Smooth muscle cell (in vitro differentiated cells): ENCODE data around the gene MTX3. TPM values are rescaled to one million over a fixed set of nuclear protein-coding genes. Genes with fewer than 3 reads are reported as not detected.

Experiments used
- DNase-seq: peaks from one replicate; lab custom pipeline; 2025; ENCODE audit not compliant: unreplicated experiment; lab: John Stamatoyannopoulos, UW
- H2AFZ ChIP-seq: fragments of 200-600 bp; sonication (generic); 2 replicates; pipeline ENCODE4 v1.6.0; 2016; ENCODE audit warnings: antibody characterized with exemption, low read depth, mild to moderate bottlenecking
- H3F3A ChIP-seq: fragments of 200-600 bp; sonication (generic); 2 replicates; pipeline ENCODE4 v1.6.0; 2017; ENCODE audit warnings: antibody characterized with exemption, low read depth
- H3K27ac ChIP-seq: fragments of 200-600 bp; sonication (generic); 2 replicates; pipeline ENCODE4 v1.5.1; 2016; ENCODE audit warnings: low read depth, mild to moderate bottlenecking
- H3K27me3 ChIP-seq: fragments of 200-600 bp; sonication (generic); 2 replicates; pipeline ENCODE4 v1.6.1; 2016; ENCODE audit warnings: low read depth, mild to moderate bottlenecking
- H3K36me3 ChIP-seq: fragments of 200-600 bp; sonication (generic); 2 replicates; pipeline ENCODE4 v1.5.1; 2016; ENCODE audit warnings: low read depth
- H3K4me1 ChIP-seq: fragments of 200-600 bp; sonication (generic); 2 replicates; pipeline ENCODE4 v1.5.1; 2016; ENCODE audit warnings: low read depth
- H3K4me2 ChIP-seq: fragments of 200-600 bp; sonication (generic); 2 replicates; pipeline ENCODE4 v1.6.0; 2016; ENCODE audit warnings: mild to moderate bottlenecking
- H3K4me3 ChIP-seq: fragments of 200-600 bp; sonication (generic); 2 replicates; pipeline ENCODE4 v1.5.1; 2016; ENCODE audit warnings: mild to moderate bottlenecking
- H3K79me2 ChIP-seq: fragments of 200-600 bp; sonication (generic); 2 replicates; pipeline ENCODE4 v1.6.0; 2016; ENCODE audit warnings: low read depth, mild to moderate bottlenecking
- H3K9ac ChIP-seq: fragments of 200-600 bp; sonication (generic); 2 replicates; pipeline ENCODE4 v1.6.0; 2016; ENCODE audit warnings: low read depth
- H3K9me3 ChIP-seq: fragments of 200-600 bp; sonication (generic); replicated peaks from 2 replicates; pipeline ENCODE4 v1.5.1; 2016; ENCODE audit warnings: low read depth
- H4K20me1 ChIP-seq: fragments of 200-600 bp; sonication (generic); 2 replicates; pipeline ENCODE4 v1.6.0; 2016; ENCODE audit warnings: low read depth
- CTCF ChIP-seq: fragments of 200-600 bp; sonication (generic); IDR thresholded peaks from 2 replicates; pipeline ENCODE4 v1.5.1; 2017; ENCODE audit warnings: borderline replicate concordance, mild to moderate bottlenecking, antibody characterized with exemption; ENCODE audit not compliant: insufficient read depth, poor library complexity, severe bottlenecking
- WGBS: methylation state at CpG from one replicate; pipeline ENCODE4 v1.1.7; 2016; ENCODE audit warnings: low lambda C conversion rate; 5-methylcytosine and 5-hydroxymethylcytosine counted together
- polyA plus RNA-seq: library from polyadenylated mRNA; unstranded; fragments of >200 nt; fragmentation: Nextera tagmentation; extraction: Ambion mirVana; gene quantifications from 2 replicates; pipeline ENCODE4 v1.2.1, GENCODE V29; 2016
- total RNA-seq: library from RNA; depleted of rRNA; stranded (reverse); fragments of >200 nt; gene quantifications from 2 replicates; pipeline ENCODE4 v1.2.3, GENCODE V29; 2014

The MTX3 gene
- total and polyA plus RNA-seq, 2 experiments from 2014 or later = 2.7 to 17.9 TPM

GRCh38 chr5:79973511-79973910 is 17.6 kb downstream of the MTX3 start:
- Histone ChIP-seq H3K4me2 (no peak overlapping the region), H3K9ac (no peak overlapping the region), H3K79me2 (no peaks in the 10 kb centered on the region), H3K4me1 (peaks cover 17% of the 10 kb centered on the region), H3K27me3 (peaks cover 8% of the 10 kb centered on the region), H3K4me3 (no peak overlapping the region), H3K9me3 (no peaks in the 10 kb centered on the region), H2AFZ (no peak overlapping the region), H4K20me1 (no peaks in the 10 kb centered on the region), H3F3A (no peaks in the 10 kb centered on the region), H3K36me3 (no peaks in the 10 kb centered on the region), H3K27ac (no peak overlapping the region)
- DNase-seq = no peak
- TF ChIP-seq CTCF = no peak
- WGBS = 85% methylated on average over 3 of the region's 3 CpGs

GRCh38 chr5:79971156-79971555 is 19.9 kb downstream of the MTX3 start:
- no peak for TF ChIP-seq CTCF
- no peak for DNase-seq
- Histone ChIP-seq H3K79me2 (no peaks in the 10 kb centered on the region), H3K27me3 (peaks cover 8% of the 10 kb centered on the region), H4K20me1 (no peaks in the 10 kb centered on the region), H3K36me3 (no peaks in the 10 kb centered on the region), H3F3A (no peaks in the 10 kb centered on the region), H3K27ac (no peak overlapping the region), H3K9ac (no peak overlapping the region), H3K9me3 (no peaks in the 10 kb centered on the region), H3K4me1 (peaks cover 27% of the 10 kb centered on the region), H3K4me3 (no peak overlapping the region), H2AFZ (no peak overlapping the region), H3K4me2 (no peak overlapping the region)
- 92% methylated on average over 4 of the region's 4 CpGs for WGBS

- no peak overlapping the region for H3K4me2 ChIP-seq
- no peak overlapping the region for H3K9ac ChIP-seq
- no peaks in the 10 kb centered on the region for H3F3A ChIP-seq
- H3K36me3 ChIP-seq = no peaks in the 10 kb centered on the region
- H3K9me3 ChIP-seq = no peaks in the 10 kb centered on the region
- TF ChIP-seq CTCF = no peak
- H2AFZ ChIP-seq = no peak overlapping the region
- H3K4me3 ChIP-seq = no peak overlapping the region
- 88% methylated on average over 5 of the region's 5 CpGs for WGBS
- H4K20me1 ChIP-seq = no peaks in the 10 kb centered on the region
- no peak overlapping the region for H3K27ac ChIP-seq
- H3K79me2 ChIP-seq = no peaks in the 10 kb centered on the region
- no peak for DNase-seq
- peaks cover 17% of the 10 kb centered on the region for H3K4me1 ChIP-seq
- H3K27me3 ChIP-seq = peaks cover 8% of the 10 kb centered on the region
Measured at GRCh38 chr5:79966448-79966847, 24.6 kb downstream of the MTX3 start.

GRCh38 chr5:79964136-79964535 is 26.9 kb downstream of the MTX3 start:
- Histone ChIP-seq H3K27ac (no peak overlapping the region), H3F3A (no peaks in the 10 kb centered on the region), H3K4me2 (no peak overlapping the region), H4K20me1 (no peaks in the 10 kb centered on the region), H3K4me1 (peaks cover 17% of the 10 kb centered on the region), H3K36me3 (no peaks in the 10 kb centered on the region), H3K9ac (no peak overlapping the region), H3K4me3 (no peak overlapping the region), H2AFZ (no peak overlapping the region), H3K9me3 (no peaks in the 10 kb centered on the region), H3K27me3 (no peaks in the 10 kb centered on the region), H3K79me2 (no peaks in the 10 kb centered on the region)
- DNase-seq = no peak
- TF ChIP-seq CTCF = no peak
- 74% methylated on average over 7 of the region's 7 CpGs for WGBS
